ENCODE data around the gene TRAK1.

Gene TRAK1

DNA sequence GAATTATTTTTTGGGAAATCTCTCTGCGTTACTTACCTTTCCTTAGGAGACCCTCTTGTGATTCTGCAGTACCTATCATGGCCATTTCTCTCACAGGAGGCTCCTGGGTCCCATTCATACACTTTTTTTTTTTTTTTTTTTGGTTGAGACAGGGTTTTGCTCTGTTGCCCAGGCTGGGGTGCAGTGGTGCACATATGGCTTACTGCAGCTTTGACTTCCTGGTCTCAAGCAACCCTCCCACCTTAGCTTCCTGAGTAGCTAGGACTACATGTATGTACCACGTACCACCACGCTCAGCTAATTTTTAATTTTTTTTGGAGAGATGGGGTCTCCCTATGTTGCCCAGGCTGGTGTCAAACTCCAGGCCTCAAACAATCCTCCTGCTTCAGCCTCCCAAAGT, 36.1 kb downstream of the TRAK1 start:
- ChIA-PET CTCF (interaction anchor here (1.7 to 3.9 kb wide), 2 partner anchors 28 to 65 kb away, joined by 8 to 24 read pairs; no protein-coding TSS in a partner anchor), POLR2A (no interaction called here)
- TF ChIP-seq, protein P1, sequence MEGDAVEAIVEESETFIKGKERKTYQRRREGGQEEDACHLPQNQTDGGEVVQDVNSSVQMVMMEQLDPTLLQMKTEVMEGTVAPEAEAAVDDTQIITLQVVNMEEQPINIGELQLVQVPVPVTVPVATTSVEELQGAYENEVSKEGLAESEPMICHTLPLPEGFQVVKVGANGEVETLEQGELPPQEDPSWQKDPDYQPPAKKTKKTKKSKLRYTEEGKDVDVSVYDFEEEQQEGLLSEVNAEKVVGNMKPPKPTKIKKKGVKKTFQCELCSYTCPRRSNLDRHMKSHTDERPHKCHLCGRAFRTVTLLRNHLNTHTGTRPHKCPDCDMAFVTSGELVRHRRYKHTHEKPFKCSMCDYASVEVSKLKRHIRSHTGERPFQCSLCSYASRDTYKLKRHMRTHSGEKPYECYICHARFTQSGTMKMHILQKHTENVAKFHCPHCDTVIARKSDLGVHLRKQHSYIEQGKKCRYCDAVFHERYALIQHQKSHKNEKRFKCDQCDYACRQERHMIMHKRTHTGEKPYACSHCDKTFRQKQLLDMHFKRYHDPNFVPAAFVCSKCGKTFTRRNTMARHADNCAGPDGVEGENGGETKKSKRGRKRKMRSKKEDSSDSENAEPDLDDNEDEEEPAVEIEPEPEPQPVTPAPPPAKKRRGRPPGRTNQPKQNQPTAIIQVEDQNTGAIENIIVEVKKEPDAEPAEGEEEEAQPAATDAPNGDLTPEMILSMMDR (IDR thresholded peaks at IDR 0.05; ENCODE audit: control extremely low read depth, extremely low read depth, low read depth, missing control alignments), result no peak
- no peak for DNase-seq (ENCODE audit: extremely low spot score)

DNA sequence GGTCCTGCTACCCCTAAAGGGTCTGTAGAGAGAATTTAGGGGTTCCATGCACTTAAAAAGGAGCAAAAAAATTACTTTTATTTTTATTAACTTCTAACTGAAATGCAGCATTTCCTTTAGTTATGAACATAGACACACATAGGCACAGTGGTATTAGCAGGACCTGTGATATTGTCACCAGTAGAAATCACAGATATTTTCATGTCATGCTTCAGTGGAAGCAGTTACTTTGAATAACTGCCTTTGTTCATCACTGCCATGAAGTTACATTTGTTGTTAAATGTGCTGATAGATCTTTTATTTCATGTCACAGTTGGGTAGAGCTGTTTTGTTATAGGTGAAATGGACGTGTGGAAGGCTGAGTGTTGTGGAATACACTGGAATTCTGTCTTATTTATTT, 37.4 kb downstream of the TRAK1 start:
- CTCF ChIA-PET, result interaction anchor here (0.6 to 3.9 kb wide), 5 partner anchors 9 to 63 kb away, joined by 3 to 24 read pairs (median 12); no protein-coding TSS in a partner anchor
- POLR2A ChIA-PET, result no interaction called here
- no peak for DNase-seq (ENCODE audit: extremely low spot score)
- TF ChIP-seq, protein P1 (IDR thresholded peaks at IDR 0.05; ENCODE audit: control extremely low read depth, extremely low read depth, low read depth, missing control alignments), result no peak

DNA sequence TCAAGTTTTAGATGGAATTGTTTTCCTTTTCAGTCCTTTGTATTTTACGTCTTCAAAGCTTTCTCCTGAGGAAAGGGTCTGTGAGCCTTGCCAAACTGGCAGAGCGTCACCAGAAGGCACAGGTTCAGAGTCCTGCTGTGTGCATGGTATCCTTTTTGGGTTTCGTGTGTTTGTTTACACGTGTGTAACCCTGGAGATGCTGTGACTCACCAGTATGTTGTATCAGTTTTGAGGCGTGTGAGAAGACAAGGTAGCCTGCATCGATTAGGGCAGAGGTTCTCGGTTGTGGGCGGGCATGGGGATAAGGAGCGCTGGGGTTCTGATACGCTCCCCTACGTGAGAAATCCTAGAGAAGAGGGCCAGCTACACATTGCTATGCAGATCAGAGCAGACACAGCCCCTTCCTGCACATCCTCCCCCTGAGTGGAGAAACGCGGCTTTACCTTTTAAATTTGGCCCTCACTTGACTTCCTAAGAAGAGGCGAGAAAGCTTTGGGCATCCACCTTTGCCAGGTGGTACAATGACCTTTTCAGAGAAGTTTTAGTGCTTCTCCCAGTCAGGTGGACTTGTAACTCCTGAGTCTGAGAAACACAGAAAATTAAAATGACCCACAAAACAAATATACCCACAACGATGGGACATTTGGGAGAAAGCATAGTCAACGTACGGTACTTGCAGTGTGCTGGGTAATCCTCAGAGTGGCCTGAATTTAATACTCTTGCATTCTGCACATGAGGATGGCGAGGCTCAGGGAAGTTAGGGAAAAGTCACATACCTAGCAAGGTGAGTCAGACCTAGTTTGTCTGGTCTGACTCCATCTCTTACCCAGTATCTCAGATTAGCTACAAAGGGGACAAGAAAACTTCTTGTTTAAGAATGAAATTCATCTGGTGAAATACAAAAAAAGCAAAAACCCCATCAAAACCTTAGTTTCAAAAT, 38.1 kb downstream of the TRAK1 start:
- TF ChIP-seq, protein P1 (IDR thresholded peaks at IDR 0.05; ENCODE audit: control extremely low read depth, extremely low read depth, low read depth, missing control alignments), result no peak
- CTCF ChIA-PET, result interaction anchor here (0.8 to 3.9 kb wide), 8 partner anchors 10 to 118 kb away, joined by 3 to 24 read pairs (median 6); no protein-coding TSS in a partner anchor
- POLR2A ChIA-PET, result no interaction called here
- DNase-seq (ENCODE audit: extremely low spot score), result no peak

DNA sequence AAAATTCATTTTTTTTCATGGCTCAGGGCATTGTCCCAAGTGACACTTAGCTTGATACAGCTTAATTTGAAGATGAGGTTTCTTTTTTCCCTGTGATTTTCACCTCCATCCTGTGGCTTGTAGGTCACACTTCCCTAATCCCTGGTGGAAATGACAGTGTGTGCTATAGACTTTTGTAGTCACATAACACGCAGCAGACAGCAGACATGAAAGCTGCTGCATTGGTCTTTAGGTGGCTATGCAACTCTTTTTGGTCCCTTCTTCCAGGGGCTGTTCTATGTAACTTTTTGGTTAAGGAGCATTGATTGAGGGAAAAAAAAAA, 38.8 kb downstream of the TRAK1 start:
- TF ChIP-seq, protein P1 (IDR thresholded peaks at IDR 0.05; ENCODE audit: control extremely low read depth, extremely low read depth, low read depth, missing control alignments), result no peak
- ChIA-PET POLR2A (no interaction called here), CTCF (interaction anchor here (0.8 to 3.9 kb wide), 8 partner anchors 10 to 117 kb away, joined by 3 to 24 read pairs (median 4); no protein-coding TSS in a partner anchor)
- no peak for DNase-seq (ENCODE audit: extremely low spot score)

DNA sequence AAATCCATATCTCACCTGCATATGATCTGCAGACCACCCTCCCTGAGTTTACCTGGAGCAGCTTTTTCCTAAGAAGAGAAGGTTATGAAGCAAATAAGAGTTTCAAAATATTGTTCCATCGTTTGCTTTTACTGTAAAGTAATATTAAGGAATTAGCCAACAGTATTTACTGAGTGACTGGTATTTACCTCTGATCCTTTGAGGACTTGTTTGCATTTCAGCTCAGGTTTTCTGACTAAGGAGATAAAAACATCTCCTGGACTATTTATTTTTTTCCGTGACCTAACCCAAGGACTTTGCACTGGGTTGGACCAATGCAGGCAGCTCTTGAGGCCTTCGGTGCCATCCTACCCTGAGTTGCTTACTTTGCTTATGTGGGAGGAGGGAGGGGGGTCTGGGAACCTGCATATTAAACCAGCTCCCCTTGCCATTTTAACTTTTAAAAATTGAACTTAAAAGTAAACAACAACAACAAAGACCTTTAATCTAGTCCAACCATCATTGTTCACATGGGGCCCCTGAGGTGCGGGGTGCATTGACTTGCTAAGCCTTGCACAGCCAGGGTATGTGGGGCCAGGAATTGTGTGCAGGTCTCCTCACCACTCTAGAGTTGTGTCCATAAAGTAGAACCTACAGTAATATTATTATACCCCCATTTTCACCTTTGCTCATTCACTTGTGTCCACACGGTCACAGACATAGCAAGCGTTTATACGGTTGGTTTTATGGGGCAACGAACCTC, 39.3 kb downstream of the TRAK1 start:
- TF ChIP-seq, protein P1 (IDR thresholded peaks at IDR 0.05; ENCODE audit: control extremely low read depth, extremely low read depth, low read depth, missing control alignments), result no peak
- ChIA-PET CTCF (interaction anchor here (0.8 to 3.9 kb wide), 10 partner anchors 11 to 99 kb away, joined by 3 to 24 read pairs (median 4); no protein-coding TSS in a partner anchor), POLR2A (no interaction called here)

DNA sequence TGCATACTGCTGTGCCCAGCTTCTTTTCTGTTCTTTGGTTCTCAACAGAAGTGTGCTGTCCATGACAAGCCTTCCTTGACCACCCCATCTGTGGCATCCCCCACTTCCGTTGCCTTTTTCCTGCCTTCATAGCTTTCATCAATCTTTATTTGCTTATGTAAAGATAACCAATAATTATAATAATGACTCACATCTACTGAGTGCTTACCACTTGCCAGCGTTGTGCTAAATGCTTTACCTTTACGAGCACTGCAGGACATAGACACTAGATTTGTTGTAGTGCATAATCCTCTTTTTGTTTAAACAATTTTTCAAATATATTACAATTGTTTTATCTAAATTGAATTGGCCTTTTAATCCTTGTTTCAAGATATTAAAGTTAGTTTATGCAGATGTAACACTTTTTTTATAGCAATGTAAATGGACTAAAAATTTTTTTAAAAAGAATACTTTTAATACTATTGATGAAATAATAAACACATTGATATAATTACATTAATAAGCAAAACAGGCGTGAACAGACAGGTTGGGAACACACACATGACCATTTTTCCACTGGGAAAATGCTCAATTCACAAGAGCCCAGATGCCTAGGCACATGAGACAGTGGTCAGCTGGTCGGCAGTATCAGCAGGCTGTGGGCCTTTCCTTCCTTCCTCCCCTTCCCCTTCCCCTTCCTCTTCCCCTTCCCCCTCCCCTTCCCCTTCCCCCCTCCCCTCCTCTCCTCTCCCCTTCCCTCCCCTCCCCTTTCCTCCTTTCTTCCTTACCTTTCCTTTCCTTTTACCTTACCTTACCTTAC, 42.5 kb downstream of the TRAK1 start:
- CTCF ChIA-PET, result interaction anchor here (1.1 to 2.0 kb wide), 3 partner anchors 9 to 58 kb away, joined by 3 to 4 read pairs (median 4); no protein-coding TSS in a partner anchor
- no peak for DNase-seq (ENCODE audit: extremely low spot score)
- TF ChIP-seq, protein P1 (IDR thresholded peaks at IDR 0.05; ENCODE audit: control extremely low read depth, extremely low read depth, low read depth, missing control alignments), result no peak
- POLR2A ChIA-PET, result no interaction called here

More for the DNA sequence above, 39.3 kb downstream of the TRAK1 start:
- no peak for DNase-seq (ENCODE audit: extremely low spot score)

Measured in GM10248 (cell line).